H1 (cell line): Measurements from ENCODE around the gene KIF11. TPM values are rescaled to one million over a fixed set of nuclear protein-coding genes. Genes with fewer than 3 reads are reported as not detected.

Experiments used
- CTCF ChIA-PET: fragments of 300-600 bp; sonication (Branson Sonifier 250); formaldehyde crosslinking; loops from one replicate; lab custom pipeline; 2021; ENCODE audit not compliant: partially characterized antibody; lab: Charles Lee
- POLR2A ChIA-PET: fragments of 300-600 bp; sonication (Branson Sonifier 250); formaldehyde crosslinking; loops from one replicate; lab custom pipeline; 2021; ENCODE audit warnings: inconsistent platforms; ENCODE audit not compliant: partially characterized antibody; lab: Charles Lee
- DNase-seq, 2 experiments: peaks; one replicate each; pipeline versions ENCODE4 v3.0.0 to v3.0.0-alpha.2; 2010 to 2022; ENCODE audit warnings: low spot score in 2 of 2, low read depth in 1 of 2, mixed read lengths in 1 of 2
- FAIRE-seq: peaks from 2 replicates; lab custom pipeline; 2011; peaks lifted over from hg19 to GRCh38; lab: Jason Lieb, UNC
- H2AFZ ChIP-seq: 2 replicates; pipeline ENCODE4 v1.8.1; 2012; ENCODE audit warnings: low read length, inconsistent platforms
- H2AK5ac ChIP-seq: 2 replicates; pipeline ENCODE4 v1.6.1; 2013; ENCODE audit warnings: low read depth, low read length
- H2BK120ac ChIP-seq: replicated peaks from 2 replicates; pipeline ENCODE3; 2013; ENCODE audit warnings: low read depth, low read length, inconsistent platforms
- H2BK12ac ChIP-seq: 2 replicates; pipeline ENCODE4 v1.6.1; 2013; ENCODE audit warnings: low read depth, low read length
- H2BK15ac ChIP-seq: 2 replicates; pipeline ENCODE4 v1.6.1; 2013; ENCODE audit warnings: low read length
- H2BK20ac ChIP-seq: 2 replicates; pipeline ENCODE4 v1.6.1; 2013; ENCODE audit warnings: low read length
- H2BK5ac ChIP-seq: 2 replicates; pipeline ENCODE4 v1.6.1; 2013; ENCODE audit warnings: low read depth, low read length
- H3K14ac ChIP-seq: 2 replicates; pipeline ENCODE4 v1.6.1; 2013; ENCODE audit warnings: inconsistent platforms; ENCODE audit not compliant: insufficient read length
- H3K18ac ChIP-seq: 2 replicates; pipeline ENCODE4 v1.6.1; 2013; ENCODE audit warnings: low read length; ENCODE audit errors: extremely low read depth
- H3K23ac ChIP-seq: 2 replicates; pipeline ENCODE4 v1.6.1; 2013; ENCODE audit warnings: inconsistent platforms; ENCODE audit not compliant: insufficient read length
- H3K23me2 ChIP-seq: 2 replicates; pipeline ENCODE4 v1.6.1; 2013; ENCODE audit warnings: low read depth, low read length
- H3K27ac ChIP-seq: 2 replicates; pipeline ENCODE4 v1.6.1; 2011; ENCODE audit warnings: low read depth, low read length, inconsistent platforms
- H3K27me3 ChIP-seq, 4 experiments: replicated peaks in 1 of 4; 1 replicate in 1 of 4; 2 replicates in 3 of 4; pipeline versions ENCODE4 v1.6.1 to v1.8.1; 2011 to 2013; ENCODE audit warnings: low read length in 3 of 4, mild to moderate bottlenecking in 3 of 4, inconsistent platforms in 2 of 4, mixed read lengths in 2 of 4, moderate library complexity in 1 of 4; ENCODE audit not compliant: control insufficient read depth in 3 of 4, insufficient read depth in 3 of 4; ENCODE audit errors: extremely low read depth in 1 of 4
- H3K36me3 ChIP-seq, 4 experiments: 2 replicates each; pipeline versions ENCODE4 v1.6.1 to v1.8.1; 2011 to 2013; ENCODE audit warnings: mild to moderate bottlenecking in 4 of 4, low read length in 3 of 4, moderate library complexity in 2 of 4, control low read depth in 1 of 4, inconsistent platforms in 1 of 4; ENCODE audit not compliant: insufficient read depth in 4 of 4, control insufficient read depth in 2 of 4
- H3K4ac ChIP-seq: replicated peaks from 2 replicates; pipeline ENCODE3; 2013; ENCODE audit warnings: low read length, low read depth, mixed read lengths, inconsistent platforms; ENCODE audit not compliant: insufficient read length
- H3K4me1 ChIP-seq, 4 experiments: replicated peaks in 1 of 4; 1 replicate in 1 of 4; 2 replicates in 3 of 4; pipeline versions ENCODE4 v1.6.1 to v1.8.1; 2011 to 2013; ENCODE audit warnings: low read length in 3 of 4, inconsistent platforms in 2 of 4, mixed read lengths in 1 of 4; ENCODE audit not compliant: insufficient read depth in 4 of 4, control insufficient read depth in 3 of 4
- H3K4me2 ChIP-seq, 2 experiments: 2 replicates each; pipeline versions ENCODE4 v1.6.1 to v1.8.1; 2011 to 2013; ENCODE audit warnings: low read depth in 2 of 2, low read length in 2 of 2, control low read depth in 1 of 2, inconsistent platforms in 1 of 2, mild to moderate bottlenecking in 1 of 2; ENCODE audit not compliant: insufficient read depth in 1 of 2
- H3K4me3 ChIP-seq, 4 experiments: fragments of 200-600, 300-600 bp in 1 of 4; sonication (generic), shearing (Covaris generic), sonication (Bioruptor Twin) in 1 of 4; 2 replicates each; pipeline versions ENCODE4 v1.5.1 to v1.8.1; 2011 to 2016; ENCODE audit warnings: low read length in 4 of 4, low read depth in 3 of 4, control low read depth in 2 of 4, inconsistent platforms in 2 of 4, mild to moderate bottlenecking in 2 of 4, mixed read lengths in 1 of 4, moderate library complexity in 1 of 4; ENCODE audit not compliant: insufficient read depth in 2 of 4; ENCODE audit errors: extremely low read depth in 1 of 4
- H3K56ac ChIP-seq: replicated peaks from 2 replicates; pipeline ENCODE3; 2013; ENCODE audit warnings: low read depth, mild to moderate bottlenecking, mixed read lengths, low read length, inconsistent platforms; ENCODE audit not compliant: insufficient read length
- H3K79me1 ChIP-seq: 2 replicates; pipeline ENCODE4 v1.6.1; 2013; ENCODE audit warnings: low read depth, low read length, control low read depth
- H3K79me2 ChIP-seq, 2 experiments: 2 replicates each; pipeline versions ENCODE4 v1.6.1 to v1.8.1; 2012 to 2013; ENCODE audit warnings: low read length in 2 of 2, mild to moderate bottlenecking in 2 of 2, inconsistent platforms in 1 of 2; ENCODE audit not compliant: insufficient read depth in 2 of 2, control insufficient read depth in 1 of 2
- H3K9ac ChIP-seq, 4 experiments: replicated peaks in 1 of 4; 1 replicate in 1 of 4; 2 replicates in 3 of 4; pipeline versions ENCODE4 v1.6.1 to v1.8.1; 2011 to 2013; ENCODE audit warnings: low read depth in 3 of 4, low read length in 3 of 4, control low read depth in 2 of 4, mild to moderate bottlenecking in 2 of 4, moderate library complexity in 2 of 4, inconsistent platforms in 1 of 4; ENCODE audit errors: extremely low read depth in 1 of 4
- H3K9me3 ChIP-seq, 2 experiments: 2 replicates each; pipeline versions ENCODE4 v1.6.1 to v1.8.1; 2012 to 2013; ENCODE audit warnings: mild to moderate bottlenecking in 2 of 2, moderate library complexity in 2 of 2, control low read depth in 1 of 2, inconsistent platforms in 1 of 2, low read depth in 1 of 2, low read length in 1 of 2, mixed read lengths in 1 of 2; ENCODE audit not compliant: insufficient read depth in 2 of 2
- H4K20me1 ChIP-seq, 2 experiments: replicated peaks in 1 of 2; 2 replicates each; pipeline versions ENCODE3 to v1.8.1; 2011 to 2013; ENCODE audit warnings: inconsistent platforms in 2 of 2, low read length in 2 of 2, mild to moderate bottlenecking in 1 of 2; ENCODE audit not compliant: insufficient read depth in 2 of 2, control insufficient read depth in 1 of 2
- H4K5ac ChIP-seq: 2 replicates; pipeline ENCODE4 v1.6.1; 2013; ENCODE audit warnings: low read length, low read depth, mixed read lengths, inconsistent platforms; ENCODE audit not compliant: insufficient read length
- H4K8ac ChIP-seq: 2 replicates; pipeline ENCODE4 v1.8.0; 2013; ENCODE audit warnings: mild to moderate bottlenecking, moderate library complexity, low read length, inconsistent platforms; ENCODE audit not compliant: insufficient read depth; ENCODE audit errors: extremely low read depth
- H4K91ac ChIP-seq: replicated peaks from 2 replicates; pipeline ENCODE3; 2013; ENCODE audit warnings: low read length, mixed read lengths, inconsistent platforms; ENCODE audit not compliant: insufficient read length
- ASH2L ChIP-seq: fragments of 200-600, 300-600 bp; sonication (generic); IDR thresholded peaks from one replicate; pipeline ENCODE4 v1.7.1; 2017; ENCODE audit warnings: low read length
- CEBPB ChIP-seq: IDR thresholded peaks from 2 replicates; pipeline ENCODE4 v1.6.1; 2012; ENCODE audit warnings: low read depth, low read length
- NRF1 ChIP-seq: IDR thresholded peaks from 2 replicates; pipeline ENCODE4 v1.6.1; 2011; ENCODE audit warnings: mild to moderate bottlenecking, low read depth, low read length, improper control_type of control experiment
- SIN3A ChIP-seq, 2 experiments: IDR thresholded peaks in 1 of 2; conservative IDR thresholded peaks in 1 of 2; 2 replicates each; pipeline ENCODE4 v1.6.1; 2011 to 2012; ENCODE audit warnings: low read length in 2 of 2, improper control_type of control experiment in 1 of 2, low read depth in 1 of 2, mild to moderate bottlenecking in 1 of 2
- YY1 ChIP-seq: IDR thresholded peaks from 2 replicates; pipeline ENCODE4 v1.6.1; 2011; ENCODE audit warnings: low read depth, mild to moderate bottlenecking, low read length
- polyA plus RNA-seq, 7 experiments: library from polyadenylated mRNA; depleted of rRNA in 3 of 7; stranded (reverse) in 5 of 7; unstranded in 2 of 7; fragments of >200 nt in 5 of 7; fragments of 200-250 nt in 2 of 7; gene quantifications; 1 replicate in 5 of 7; 2 replicates in 1 of 7; 4 replicates in 1 of 7; pipeline versions ENCODE4 v1.2.1 to v1.2.3, GENCODE V29; 2011 to 2013; ENCODE audit warnings: missing spikeins in 2 of 7, mixed read lengths in 2 of 7
- total RNA-seq: library from RNA; stranded (reverse); fragmentation: NEBNext Ultra II Directional; extraction: Animal tissue kit (Norgen Biotek cat#: 25700); gene quantifications from 2 replicates; pipeline ENCODE4 v1.2.1, GENCODE V29; 2021
- TF ChIP-seq, protein P1 (sequence below): IDR thresholded peaks from 2 replicates; pipeline ENCODE4 v1.6.1; 2012; ENCODE audit warnings: low read length, inconsistent platforms

The KIF11 gene
- total and polyA plus RNA-seq, 2 of the 8 experiments (the other 6 are each of a cell fraction or from before 2014, with no cell fraction given): 11.1 to 59.2 TPM

DNA sequence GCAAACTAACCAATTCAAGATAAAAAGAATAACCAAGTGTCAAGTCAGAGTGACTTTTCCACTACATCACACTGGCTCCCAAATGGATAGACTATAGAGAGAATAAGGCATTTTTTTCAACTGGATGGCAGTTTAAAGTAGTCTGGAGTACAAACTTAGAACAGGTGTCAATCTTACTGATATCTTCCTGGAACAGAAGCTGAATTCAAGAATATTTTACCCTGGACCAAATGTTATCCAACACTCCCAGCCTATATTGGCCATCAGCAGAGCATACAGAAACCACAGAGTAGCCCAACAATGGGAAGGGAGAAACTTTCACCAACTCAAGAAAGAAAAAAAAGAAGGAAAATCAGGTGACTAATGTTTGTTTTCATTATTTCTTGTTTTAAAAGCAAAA, 30.5 kb upstream of the KIF11 start:
- H2AK5ac ChIP-seq: no peak overlapping the region
- no peak overlapping the region for H3K18ac ChIP-seq
- H4K20me1 ChIP-seq: no peaks in the 10 kb centered on the region
- no peaks in the 10 kb centered on the region for H3K4me1 ChIP-seq
- H3K23me2 ChIP-seq: no peaks in the 10 kb centered on the region
- H3K36me3 ChIP-seq: peaks cover 0 to 25% (median 6%) of the 10 kb centered on the region in 4 experiments; a peak in 5 of 8 replicates
- no peak overlapping the region for H2BK20ac ChIP-seq
- H3K14ac ChIP-seq: no peak overlapping the region
- no peak overlapping the region for H4K91ac ChIP-seq
- no peak overlapping the region for H3K9ac ChIP-seq
- H2BK12ac ChIP-seq: no peak overlapping the region
- no peak overlapping the region for H3K4ac ChIP-seq
- peaks cover 7% of the 10 kb centered on the region for H3K79me1 ChIP-seq
- H4K5ac ChIP-seq: no peak overlapping the region
- no peak overlapping the region for H3K23ac ChIP-seq
- H3K79me2 ChIP-seq: peaks cover 0 to 47% of the 10 kb centered on the region in 2 experiments; a peak in 2 of 4 replicates
- no peak overlapping the region for H2BK15ac ChIP-seq
- CTCF ChIA-PET: no interaction called here
- no peak overlapping the region for H3K56ac ChIP-seq
- H3K27me3 ChIP-seq: no peaks in the 10 kb centered on the region
- DNase-seq (no peak), FAIRE-seq (no peak)
- no peak overlapping the region for H3K27ac ChIP-seq
- H4K8ac ChIP-seq: no peak overlapping the region
- no peak overlapping the region for H2AFZ ChIP-seq
- H2BK120ac ChIP-seq: no peak overlapping the region
- no peak overlapping the region for H2BK5ac ChIP-seq
- no peak overlapping the region for H3K4me3 ChIP-seq
- peaks cover 0 to 2% of the 10 kb centered on the region in 2 experiments; a peak in 1 of 4 replicates for H3K9me3 ChIP-seq
- H3K4me2 ChIP-seq: no peak overlapping the region
- POLR2A ChIA-PET: no interaction called here
- no peak for TF ChIP-seq YY1
- no peak for TF ChIP-seq NRF1
- TF ChIP-seq CEBPB: no peak
- TF ChIP-seq ASH2L: no peak
- TF ChIP-seq, protein P1, sequence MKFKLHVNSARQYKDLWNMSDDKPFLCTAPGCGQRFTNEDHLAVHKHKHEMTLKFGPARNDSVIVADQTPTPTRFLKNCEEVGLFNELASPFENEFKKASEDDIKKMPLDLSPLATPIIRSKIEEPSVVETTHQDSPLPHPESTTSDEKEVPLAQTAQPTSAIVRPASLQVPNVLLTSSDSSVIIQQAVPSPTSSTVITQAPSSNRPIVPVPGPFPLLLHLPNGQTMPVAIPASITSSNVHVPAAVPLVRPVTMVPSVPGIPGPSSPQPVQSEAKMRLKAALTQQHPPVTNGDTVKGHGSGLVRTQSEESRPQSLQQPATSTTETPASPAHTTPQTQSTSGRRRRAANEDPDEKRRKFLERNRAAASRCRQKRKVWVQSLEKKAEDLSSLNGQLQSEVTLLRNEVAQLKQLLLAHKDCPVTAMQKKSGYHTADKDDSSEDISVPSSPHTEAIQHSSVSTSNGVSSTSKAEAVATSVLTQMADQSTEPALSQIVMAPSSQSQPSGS: no peak
- no peak for TF ChIP-seq SIN3A (conservative IDR thresholded peaks at IDR 0.05 in 1 of 2, IDR thresholded peaks at IDR 0.05 in 1 of 2; ENCODE audit: low read depth in 1 of 2, low read length in 2 of 2)
